Loucy (cell line): ENCODE measurements around the gene GSTM3.

Experiments
- H2AFZ ChIP-seq: fragments of 200-600 bp; sonication (generic); 2 replicates; pipeline ENCODE4 v1.6.0; 2016; ENCODE audit warnings: antibody characterized with exemption, mild to moderate bottlenecking, low read length, moderate library complexity
- H3F3A ChIP-seq: fragments of 200-600 bp; 2 replicates; pipeline ENCODE4 v1.6.0; 2016; ENCODE audit warnings: antibody characterized with exemption, low read depth, mild to moderate bottlenecking
- H3K27me3 ChIP-seq: fragments of 200-600 bp; sonication (generic); 2 replicates; pipeline ENCODE4 v1.6.1; 2014; ENCODE audit warnings: low read length, mild to moderate bottlenecking; ENCODE audit not compliant: insufficient read depth, poor library complexity, severe bottlenecking
- H3K36me3 ChIP-seq: fragments of 200-600 bp; sonication (generic); 2 replicates; pipeline ENCODE4 v1.6.1; 2016; ENCODE audit warnings: low read length; ENCODE audit not compliant: insufficient read depth
- H3K4me1 ChIP-seq: fragments of 200-600 bp; sonication (generic); 2 replicates; pipeline ENCODE4 v1.5.1; 2014; ENCODE audit warnings: low read length, mild to moderate bottlenecking; ENCODE audit not compliant: insufficient read depth, poor library complexity, severe bottlenecking
- H3K4me2 ChIP-seq: fragments of 200-600 bp; sonication (generic); 2 replicates; pipeline ENCODE4 v1.6.0; 2014; ENCODE audit warnings: antibody characterized with exemption, low read length, low read depth, mild to moderate bottlenecking; ENCODE audit not compliant: poor library complexity, severe bottlenecking
- H3K4me3 ChIP-seq: fragments of 200-600 bp; sonication (generic); 2 replicates; pipeline ENCODE4 v1.5.1; 2014; ENCODE audit warnings: low read length, mild to moderate bottlenecking, mixed read lengths; ENCODE audit not compliant: poor library complexity, severe bottlenecking
- H3K79me2 ChIP-seq: fragments of 200-600 bp; sonication (generic); 2 replicates; pipeline ENCODE4 v1.6.1; 2014; ENCODE audit warnings: low read length; ENCODE audit not compliant: insufficient read depth
- H3K9ac ChIP-seq: fragments of 200-600 bp; sonication (generic); 2 replicates; pipeline ENCODE4 v1.6.0; 2014; ENCODE audit warnings: mild to moderate bottlenecking, low read depth, low read length, moderate library complexity; ENCODE audit not compliant: poor library complexity, severe bottlenecking
- H3K9me2 ChIP-seq: fragments of 200-600 bp; sonication (generic); replicated peaks from 2 replicates; pipeline ENCODE4 v1.6.1; 2016; ENCODE audit warnings: low read depth, low read length, mixed read lengths
- H3K9me3 ChIP-seq: fragments of 200-600 bp; sonication (generic); 2 replicates; pipeline ENCODE4 v1.6.1; 2014; ENCODE audit warnings: mild to moderate bottlenecking, antibody characterized with exemption, low read length, low read depth; ENCODE audit not compliant: insufficient read depth
- H4K20me1 ChIP-seq: fragments of 200-600 bp; sonication (generic); 2 replicates; pipeline ENCODE4 v1.6.0; 2014; ENCODE audit warnings: antibody characterized with exemption, low read length, mild to moderate bottlenecking; ENCODE audit not compliant: insufficient read depth, poor library complexity, severe bottlenecking
- EZH2phosphoT487 ChIP-seq: fragments of 200-600 bp; IDR thresholded peaks from 2 replicates; pipeline ENCODE4 v1.6.1; 2018; ENCODE audit warnings: antibody characterized with exemption, mild to moderate bottlenecking, moderate library complexity, borderline replicate concordance
- TF ChIP-seq, protein P1 (sequence below): fragments of 200-600 bp; sonication (generic); conservative IDR thresholded peaks from 2 replicates; pipeline ENCODE4 v1.5.1; 2014; ENCODE audit warnings: mild to moderate bottlenecking, antibody characterized with exemption, low read length

GSTM3 gene

DNA sequence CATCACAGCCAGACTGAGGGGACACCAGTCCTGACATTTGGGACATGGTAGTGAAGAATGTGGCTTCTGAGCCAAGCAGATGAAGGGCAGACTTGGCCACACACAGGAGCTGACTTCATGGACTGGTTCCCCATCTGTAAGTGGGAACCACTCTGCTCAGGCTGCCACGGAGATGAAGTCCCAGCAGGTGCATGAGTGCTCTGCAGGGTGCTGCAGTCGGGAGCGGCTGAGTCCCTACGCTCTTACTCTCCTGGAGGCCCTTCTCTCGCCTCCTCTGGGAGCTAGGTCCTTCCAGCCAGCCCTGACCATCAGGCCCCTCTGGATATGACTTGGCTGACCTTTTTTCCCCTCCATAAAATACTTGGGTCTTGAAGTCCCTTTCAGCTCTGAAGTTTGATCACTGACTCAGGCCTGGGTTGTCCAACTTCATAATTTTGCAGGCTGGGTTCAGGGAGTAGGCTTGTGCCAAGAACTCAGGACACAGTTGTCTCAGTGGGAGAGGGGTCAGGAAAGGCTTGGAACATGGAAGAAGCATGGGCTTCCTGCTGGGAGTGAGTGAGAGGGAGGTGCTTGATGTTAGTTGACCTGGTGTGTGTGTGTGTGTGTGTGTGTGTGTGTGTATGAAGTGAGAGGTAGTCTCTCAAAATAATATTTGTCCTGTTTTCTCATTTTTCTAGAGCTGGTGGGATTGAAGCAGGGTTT, 43.9 kb upstream of the GSTM3 start:
- Histone ChIP-seq H3K9me2 (no peaks in the 10 kb centered on the region), H2AFZ (no peak overlapping the region), H3K27me3 (no peaks in the 10 kb centered on the region), H3F3A (no peaks in the 10 kb centered on the region), H3K4me3 (no peak overlapping the region), H3K4me1 (peaks cover 39% of the 10 kb centered on the region), H3K9me3 (peaks cover 7% of the 10 kb centered on the region; the same call in 1 of the 2 replicates), H3K79me2 (no peaks in the 10 kb centered on the region), H3K36me3 (no peaks in the 10 kb centered on the region; the same call in 1 of the 2 replicates), H3K4me2 (no peak overlapping the region), H3K9ac (no peak overlapping the region), H4K20me1 (no peaks in the 10 kb centered on the region)
- TF ChIP-seq, protein P1, sequence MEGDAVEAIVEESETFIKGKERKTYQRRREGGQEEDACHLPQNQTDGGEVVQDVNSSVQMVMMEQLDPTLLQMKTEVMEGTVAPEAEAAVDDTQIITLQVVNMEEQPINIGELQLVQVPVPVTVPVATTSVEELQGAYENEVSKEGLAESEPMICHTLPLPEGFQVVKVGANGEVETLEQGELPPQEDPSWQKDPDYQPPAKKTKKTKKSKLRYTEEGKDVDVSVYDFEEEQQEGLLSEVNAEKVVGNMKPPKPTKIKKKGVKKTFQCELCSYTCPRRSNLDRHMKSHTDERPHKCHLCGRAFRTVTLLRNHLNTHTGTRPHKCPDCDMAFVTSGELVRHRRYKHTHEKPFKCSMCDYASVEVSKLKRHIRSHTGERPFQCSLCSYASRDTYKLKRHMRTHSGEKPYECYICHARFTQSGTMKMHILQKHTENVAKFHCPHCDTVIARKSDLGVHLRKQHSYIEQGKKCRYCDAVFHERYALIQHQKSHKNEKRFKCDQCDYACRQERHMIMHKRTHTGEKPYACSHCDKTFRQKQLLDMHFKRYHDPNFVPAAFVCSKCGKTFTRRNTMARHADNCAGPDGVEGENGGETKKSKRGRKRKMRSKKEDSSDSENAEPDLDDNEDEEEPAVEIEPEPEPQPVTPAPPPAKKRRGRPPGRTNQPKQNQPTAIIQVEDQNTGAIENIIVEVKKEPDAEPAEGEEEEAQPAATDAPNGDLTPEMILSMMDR: no peak
- no peak for TF ChIP-seq EZH2phosphoT487

DNA sequence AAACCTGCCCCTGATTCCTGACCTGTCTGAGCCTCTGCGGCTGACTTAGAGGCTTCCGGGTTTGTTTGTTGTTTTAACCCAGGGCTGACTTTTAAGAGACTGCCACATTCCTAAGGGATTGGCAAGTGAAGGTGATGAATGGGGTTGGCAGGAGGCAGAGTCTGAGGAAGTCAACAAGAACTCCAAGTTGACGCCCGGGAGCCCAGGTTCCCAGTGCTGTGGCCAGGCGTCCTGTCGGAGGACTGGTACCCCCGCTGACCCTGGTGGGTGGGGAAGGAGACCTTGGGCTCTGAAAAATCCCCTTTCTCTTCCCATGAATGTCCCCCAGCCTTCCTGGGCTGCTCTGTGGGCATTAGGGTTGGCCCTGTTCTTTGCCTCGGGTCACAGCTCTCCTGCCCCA, 42.6 kb upstream of the GSTM3 start:
- TF ChIP-seq, protein P1: no peak
- no peak for TF ChIP-seq EZH2phosphoT487
- H3K79me2 ChIP-seq: no peaks in the 10 kb centered on the region
- no peak overlapping the region for H2AFZ ChIP-seq
- H4K20me1 ChIP-seq: no peaks in the 10 kb centered on the region
- H3K27me3 ChIP-seq: no peaks in the 10 kb centered on the region
- no peaks in the 10 kb centered on the region for H3F3A ChIP-seq
- no peaks in the 10 kb centered on the region for H3K9me2 ChIP-seq
- H3K4me3 ChIP-seq: no peak overlapping the region
- no peaks in the 10 kb centered on the region; the same call in 1 of the 2 replicates for H3K36me3 ChIP-seq
- peaks cover 7% of the 10 kb centered on the region; the same call in 1 of the 2 replicates for H3K9me3 ChIP-seq
- no peak overlapping the region for H3K9ac ChIP-seq
- H3K4me2 ChIP-seq: no peak overlapping the region
- peaks cover 26% of the 10 kb centered on the region for H3K4me1 ChIP-seq

DNA sequence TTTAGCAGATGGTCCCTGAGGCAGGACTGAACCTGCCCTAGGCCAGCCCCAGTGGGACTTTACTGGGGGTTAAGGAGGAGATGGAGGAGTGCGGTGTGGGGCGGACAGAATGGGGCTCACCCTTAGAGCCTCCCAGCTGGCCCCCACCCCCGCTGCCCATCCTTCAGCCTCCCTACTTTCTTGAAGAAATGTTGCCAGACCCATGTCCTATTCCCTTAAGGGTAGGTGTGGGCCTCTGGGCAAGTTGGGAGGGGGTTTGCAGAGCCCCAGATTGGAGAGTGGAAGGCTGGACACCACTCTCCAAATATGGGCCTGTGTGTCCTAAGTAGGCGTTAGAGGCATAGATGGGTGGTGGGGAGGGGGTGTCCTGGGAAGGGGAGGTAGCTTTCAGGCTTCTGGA, 42.1 kb upstream of the GSTM3 start:
- TF ChIP-seq, protein P1: no peak
- no peak for TF ChIP-seq EZH2phosphoT487
- H3K79me2 ChIP-seq: no peaks in the 10 kb centered on the region
- no peaks in the 10 kb centered on the region for H3K9me2 ChIP-seq
- no peaks in the 10 kb centered on the region for H3F3A ChIP-seq
- no peak overlapping the region for H3K4me3 ChIP-seq
- H3K27me3 ChIP-seq: no peaks in the 10 kb centered on the region
- no peak overlapping the region for H3K9ac ChIP-seq
- H3K4me2 ChIP-seq: no peak overlapping the region
- peaks cover 25% of the 10 kb centered on the region for H3K4me1 ChIP-seq
- no peak overlapping the region for H2AFZ ChIP-seq
- no peaks in the 10 kb centered on the region for H4K20me1 ChIP-seq
- H3K9me3 ChIP-seq: peaks cover 7% of the 10 kb centered on the region; the same call in 1 of the 2 replicates
- no peaks in the 10 kb centered on the region; the same call in 1 of the 2 replicates for H3K36me3 ChIP-seq
